Brain pericyte (primary cell): ENCODE measurements around the gene C1orf116.

Experiments used
- DNase-seq: peaks from one replicate; pipeline ENCODE4 v3.0.0-alpha.2; 2012; ENCODE audit warnings: low read depth, low spot score

The C1orf116 gene

DNA sequence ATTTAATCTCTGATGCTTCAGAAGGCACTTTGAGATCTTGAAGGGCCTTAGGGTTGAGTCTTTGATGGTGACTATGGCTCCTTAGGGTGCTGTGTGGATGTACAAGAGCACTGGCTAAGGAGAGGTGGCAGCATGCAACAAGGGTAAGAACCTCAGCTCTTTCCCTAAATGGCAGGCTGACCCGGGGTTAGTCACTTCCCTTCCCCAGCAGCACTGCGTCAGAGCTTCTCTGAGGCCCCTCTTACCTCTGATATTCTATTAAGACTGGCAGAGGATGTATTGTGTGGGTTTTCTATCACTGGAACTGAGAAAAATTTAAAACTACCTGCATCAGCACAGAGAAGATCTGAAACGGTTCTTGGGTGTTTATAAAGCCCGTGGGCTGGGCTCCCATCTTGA is 11.8 kb downstream of the C1orf116 start:
- no peak for DNase-seq

- no peak for DNase-seq
Observed at GRCh38 chr1:207020065-207020708, 12.4 kb downstream of the C1orf116 start.

GRCh38 chr1:207019661-207020060 is 12.9 kb downstream of the C1orf116 start:
- DNase-seq = no peak

GRCh38 chr1:207019161-207019560 is 13.4 kb downstream of the C1orf116 start:
- DNase-seq = no peak

- DNase-seq = no peak
Observed at GRCh38 chr1:207018707-207019106, 13.8 kb downstream of the C1orf116 start.

- DNase-seq = no peak
Observed at GRCh38 chr1:207017615-207018559, 14.7 kb downstream of the C1orf116 start.

- no peak for DNase-seq
Observed at GRCh38 chr1:207015791-207016190, 16.8 kb downstream of the C1orf116 start.

DNA sequence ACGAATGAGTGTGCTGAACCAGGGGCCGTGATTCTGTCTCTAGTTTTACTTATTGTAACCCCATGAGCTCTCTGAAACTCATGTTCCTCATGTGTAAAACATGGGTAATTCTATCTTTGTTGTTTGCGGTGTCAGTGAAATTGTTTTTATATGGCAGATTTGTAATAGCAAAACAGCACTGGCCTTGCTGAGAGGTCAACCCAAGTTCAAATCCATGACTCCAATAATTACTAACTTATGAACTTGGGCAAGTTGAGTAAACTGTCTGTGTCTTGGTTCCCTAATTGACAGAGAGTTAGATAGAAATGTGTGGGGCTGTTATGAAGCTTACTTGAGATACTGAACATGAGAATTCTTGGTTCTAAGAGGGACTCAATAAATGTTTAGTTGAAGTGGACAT is 17.8 kb downstream of the C1orf116 start:
- DNase-seq = no peak

DNA sequence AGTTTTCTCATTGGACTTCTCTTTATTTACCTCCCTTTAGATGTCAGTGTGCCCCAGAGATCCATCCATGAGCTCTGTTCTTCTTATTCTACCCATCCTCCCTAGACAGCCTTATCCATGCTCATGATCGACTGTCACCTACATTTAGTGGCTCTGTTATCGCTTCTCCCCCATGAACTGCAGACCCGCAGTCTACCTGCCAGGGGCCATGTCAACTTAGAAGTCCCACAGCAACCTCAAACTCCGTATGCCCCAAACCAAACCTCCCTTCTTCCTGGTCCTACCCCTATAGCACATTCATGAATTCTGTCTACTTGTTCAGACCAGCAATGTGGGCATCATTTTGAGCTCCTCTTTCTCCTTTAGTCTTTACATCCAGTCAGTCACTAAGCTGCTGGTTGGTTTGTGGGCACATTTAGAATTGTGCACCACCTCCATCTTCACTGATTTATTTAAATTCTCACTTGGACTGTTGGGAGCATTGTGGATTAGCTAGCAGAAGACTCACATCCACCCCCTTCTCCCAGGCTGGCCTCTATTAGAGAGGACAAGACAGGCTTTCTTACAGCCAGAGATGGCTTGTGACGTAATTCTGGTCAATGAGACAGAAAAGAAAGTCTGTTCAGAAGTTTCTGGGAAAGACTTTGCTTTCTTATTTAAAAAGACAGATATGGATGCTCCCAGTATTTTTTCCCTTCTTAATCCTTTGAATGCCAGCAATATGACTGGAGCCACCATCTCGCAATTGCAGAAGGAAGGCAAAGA is 19.1 kb downstream of the C1orf116 start:
- DNase-seq = no peak

- DNase-seq = no peak
Observed at GRCh38 chr1:207010726-207011125, 21.8 kb downstream of the C1orf116 start.

DNA sequence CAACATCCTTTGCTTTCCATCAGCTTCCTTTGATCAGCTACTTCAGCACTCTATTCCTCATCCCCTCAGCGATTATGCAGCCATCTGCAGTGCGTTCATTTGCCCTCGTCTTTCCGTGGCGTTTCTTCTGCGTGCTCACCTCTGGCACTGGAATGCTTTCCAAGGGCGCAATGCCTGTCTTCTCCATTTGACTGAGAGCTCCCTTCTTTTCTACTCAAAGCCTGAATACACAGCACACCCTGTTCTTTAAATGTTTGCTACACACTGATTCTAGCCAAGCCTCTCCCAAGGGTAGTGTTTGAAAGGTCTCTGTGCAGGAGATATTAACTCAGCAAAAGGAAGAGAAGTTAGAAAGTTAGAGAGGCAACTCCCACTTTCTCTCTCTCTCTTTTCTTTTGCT is 22.6 kb downstream of the C1orf116 start:
- no peak for DNase-seq

GRCh38 chr1:207009182-207009850 is 23.2 kb downstream of the C1orf116 start:
- DNase-seq = no peak

- no peak for DNase-seq
Observed at GRCh38 chr1:207007352-207008033, 25.1 kb downstream of the C1orf116 start.

DNA sequence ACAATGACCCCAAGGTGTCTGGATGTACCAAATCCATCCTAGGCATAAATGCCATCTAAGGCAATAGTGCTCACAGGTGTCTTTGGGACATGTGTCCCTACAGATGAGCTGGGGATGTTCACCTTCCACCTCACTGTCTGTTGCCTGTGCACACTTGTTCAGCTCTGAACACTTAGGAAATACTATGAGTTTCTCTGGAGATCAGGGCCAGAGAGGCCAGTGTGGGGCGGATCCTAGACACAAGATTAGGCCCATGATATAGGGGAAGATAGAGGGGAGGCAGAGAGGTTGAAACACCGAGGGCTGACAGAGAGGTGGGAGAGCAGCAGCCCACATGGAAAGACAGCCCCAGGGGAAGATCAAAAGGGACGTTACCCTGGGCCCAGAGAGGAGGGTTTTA is 25.6 kb downstream of the C1orf116 start:
- DNase-seq = no peak

DNA sequence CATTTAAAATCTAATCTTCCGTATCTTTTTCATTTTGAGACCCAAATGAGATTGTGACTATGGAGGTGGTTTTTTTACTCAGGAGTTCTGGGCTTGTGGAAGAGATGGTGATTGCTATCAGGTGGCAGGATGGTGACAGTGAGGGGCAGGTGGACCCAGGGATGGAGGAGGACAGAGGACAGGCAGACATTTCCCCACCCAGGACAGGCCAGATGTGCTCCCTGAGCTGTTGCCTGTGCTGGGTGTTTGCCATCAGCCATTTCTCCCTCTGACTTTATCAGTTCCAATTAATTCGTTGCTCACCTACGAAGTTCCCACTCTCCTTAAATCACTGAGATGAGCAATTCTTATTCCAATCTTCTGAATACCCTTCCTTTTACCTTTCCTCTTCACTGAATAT is 26.5 kb downstream of the C1orf116 start:
- DNase-seq = no peak

- no peak for DNase-seq
Observed at GRCh38 chr1:207004931-207005830, 27.4 kb downstream of the C1orf116 start.

DNA sequence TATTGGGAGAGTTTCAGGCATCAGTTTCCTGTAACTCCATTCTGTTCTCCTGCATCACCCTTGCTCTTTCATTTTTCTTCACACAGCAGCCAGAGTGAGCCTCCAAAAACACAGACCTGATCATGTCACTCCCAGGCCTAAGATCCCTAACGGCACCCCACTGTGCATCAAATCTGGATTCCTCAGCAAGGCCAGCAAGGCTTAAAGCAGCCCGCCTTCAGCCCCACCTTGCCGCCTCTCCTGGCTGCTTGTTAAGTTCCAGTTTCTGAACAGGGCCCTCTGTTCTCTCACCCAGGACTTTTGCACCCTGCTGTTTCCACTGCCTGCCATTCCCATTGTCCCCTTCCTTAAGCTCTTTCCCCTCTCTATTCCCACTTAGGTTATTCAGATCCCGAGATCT is 29.3 kb downstream of the C1orf116 start:
- no peak for DNase-seq

DNA sequence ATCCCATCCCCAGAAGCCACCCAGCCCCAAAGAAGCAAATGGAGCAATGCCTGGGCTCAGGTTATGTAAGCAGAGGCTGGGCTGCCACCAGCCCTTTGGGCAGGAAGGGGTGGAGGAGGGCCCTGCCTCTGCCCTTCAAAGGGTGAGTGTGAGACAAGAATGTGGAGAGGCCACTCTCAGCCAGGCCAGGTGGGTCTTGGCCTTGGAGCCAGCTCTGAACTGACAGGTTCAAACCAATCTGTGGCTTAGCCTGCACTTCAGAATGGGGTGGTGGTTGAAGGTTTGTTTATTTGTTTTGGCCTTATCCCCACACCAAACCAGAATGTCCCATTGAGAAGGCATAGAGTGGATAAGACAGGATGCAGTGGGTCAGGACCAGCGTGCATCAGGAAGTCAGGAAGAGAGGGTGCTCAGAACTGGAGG is 29.8 kb downstream of the C1orf116 start:
- DNase-seq = no peak

GRCh38 chr1:207001492-207002245 is 30.9 kb downstream of the C1orf116 start:
- no peak for DNase-seq
